Stimulated activated CD8-positive, alpha-beta memory T cell treated with anti-CD3 and anti-CD28 coated beads, Interleukin-7, amount 100 ng/mL, for 48 hours (primary cell): ENCODE data around the gene POC1B.

Experiments
- DNase-seq, 2 donors: peaks; one replicate each; pipeline ENCODE4 v3.0.0-alpha.2; 2020; ENCODE audit warnings: low read depth in 1 of 2; ENCODE audit errors: extremely low read depth in 1 of 2

The POC1B gene

DNA sequence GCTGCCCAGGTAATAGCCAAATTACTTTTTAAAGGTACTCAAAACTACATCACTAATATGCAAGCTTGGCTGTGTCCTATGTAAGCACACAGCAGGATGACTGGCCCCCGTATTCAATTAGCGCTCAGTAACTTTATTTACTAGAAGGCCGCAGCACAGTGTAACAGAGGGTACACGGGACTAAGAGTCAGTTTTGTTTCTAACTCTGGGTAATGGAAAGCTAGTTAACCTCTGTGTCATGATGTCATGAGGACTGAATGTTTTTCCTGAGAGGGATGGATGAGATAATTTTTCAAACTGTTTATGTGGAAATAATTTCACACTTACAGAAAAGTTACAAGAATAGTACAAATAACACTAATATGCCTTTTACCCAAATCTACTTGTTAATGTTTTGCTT, 28.4 kb downstream of the POC1B start:
- no peak for DNase-seq

GRCh38 chr12:89497005-89497404, 28.8 kb downstream of the POC1B start:
- no peak for DNase-seq

DNA sequence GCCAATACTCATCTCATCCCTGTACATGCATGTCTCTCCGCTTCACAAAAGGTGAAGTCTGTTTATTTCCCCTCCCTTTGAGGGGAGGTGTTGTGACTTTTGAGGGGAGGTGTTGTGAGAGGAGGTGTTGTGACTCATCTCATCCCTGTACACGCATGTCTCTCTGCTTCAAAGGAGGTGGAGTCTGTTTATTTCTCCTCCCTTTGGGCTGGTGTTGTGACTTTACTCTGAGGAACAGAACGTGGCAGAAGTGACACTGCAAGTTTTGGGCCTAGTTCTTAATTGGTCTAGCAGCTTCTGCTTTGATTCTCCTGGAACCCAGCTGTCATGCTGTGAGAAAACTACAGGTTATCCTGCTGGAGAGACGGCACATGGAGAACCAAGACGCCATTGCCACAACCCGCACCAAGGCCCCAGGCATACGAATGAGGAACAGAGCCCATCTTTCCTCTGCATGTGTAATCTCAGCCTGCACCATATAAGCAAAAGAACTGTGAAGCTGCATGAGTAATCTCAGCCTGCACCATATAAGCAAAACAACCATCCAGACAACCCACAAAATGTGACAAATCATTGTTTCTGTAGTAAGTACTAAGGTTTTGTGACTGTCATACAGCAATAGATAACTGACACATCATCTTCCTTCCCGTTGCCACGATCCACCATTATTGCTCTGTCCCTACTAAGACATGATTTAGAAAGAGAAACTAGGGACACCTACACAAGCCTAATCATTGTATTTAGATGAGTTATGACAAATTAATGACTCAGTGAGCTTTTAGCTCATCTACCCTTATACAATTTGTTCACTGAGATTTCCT, 31.2 kb downstream of the POC1B start:
- DNase-seq = peak in 1 of 2 donors; percentile 47

DNA sequence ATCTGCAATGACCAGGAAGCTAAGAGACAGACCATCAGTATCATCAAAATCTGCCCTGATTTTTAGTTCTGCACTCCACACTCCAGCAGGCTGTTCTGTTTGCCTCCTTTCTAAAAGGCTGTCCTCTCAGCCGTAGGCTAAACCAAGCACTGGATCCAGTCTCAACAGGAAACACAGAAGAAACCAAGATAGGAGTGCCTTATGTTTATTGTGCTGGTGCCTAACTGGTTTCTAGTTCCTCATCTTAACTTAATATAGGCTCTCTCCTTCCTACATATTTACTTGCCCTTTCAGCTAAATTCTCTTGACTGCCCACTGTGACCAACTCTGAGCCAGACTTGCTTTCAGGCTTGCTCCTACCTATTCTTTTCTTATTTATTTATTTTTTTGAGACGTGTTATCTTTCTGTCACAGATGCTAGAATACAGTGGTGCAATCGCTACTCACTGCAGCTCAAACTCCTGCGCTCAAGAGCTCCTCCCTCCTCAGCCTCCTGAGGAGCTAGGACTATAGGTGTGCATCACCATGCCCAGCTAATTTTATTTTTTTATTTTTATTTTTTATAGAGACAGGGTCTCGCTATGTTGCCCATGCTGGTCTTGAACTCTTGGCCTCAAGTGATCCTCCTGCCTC, 32.1 kb downstream of the POC1B start:
- DNase-seq = no peak

GRCh38 chr12:89492883-89493282, 33.0 kb downstream of the POC1B start:
- DNase-seq = no peak

DNA sequence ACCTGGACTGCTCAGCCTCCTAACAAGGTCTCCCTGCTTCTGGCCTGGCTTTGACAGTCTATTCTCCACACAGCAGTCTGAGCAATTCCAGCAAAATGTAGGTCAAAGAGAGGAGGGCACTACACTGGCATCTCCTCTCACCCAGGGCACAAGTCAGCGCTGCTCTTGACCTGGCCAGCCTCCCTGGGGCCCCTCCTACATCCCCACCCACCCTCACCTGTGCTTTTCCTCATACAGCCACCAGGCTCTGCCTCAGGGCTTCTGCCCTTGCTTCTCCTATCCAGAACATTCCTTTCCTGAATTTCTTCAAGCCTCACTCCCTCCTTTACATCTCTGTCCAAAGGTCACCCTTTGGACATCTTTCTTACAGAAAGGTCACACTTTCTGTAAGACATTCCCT, 34.9 kb downstream of the POC1B start:
- DNase-seq = no peak

DNA sequence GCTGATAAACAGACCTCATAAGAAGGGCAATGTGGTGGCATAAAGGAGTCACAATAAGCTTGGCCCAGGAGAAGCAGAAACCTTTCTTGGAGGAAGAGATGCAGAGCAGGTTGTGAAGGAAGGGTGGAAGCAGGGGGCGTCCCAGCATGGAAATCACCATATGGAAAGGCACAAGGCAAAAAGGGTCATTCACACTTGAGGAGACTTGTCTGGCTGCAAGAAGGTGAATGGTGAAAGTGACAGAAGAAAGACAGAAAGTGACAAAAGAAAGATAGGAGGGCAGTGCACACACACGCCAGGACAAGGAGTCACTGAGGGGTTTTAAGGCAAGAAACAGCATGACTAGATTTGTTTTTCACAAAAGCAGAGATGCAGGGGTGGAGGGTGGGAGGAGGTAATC, 39.6 kb downstream of the POC1B start:
- DNase-seq = no peak

- DNase-seq = no peak
These were observed 41.4 kb downstream of the POC1B start for GRCh38 chr12:89484470-89484869.

DNA sequence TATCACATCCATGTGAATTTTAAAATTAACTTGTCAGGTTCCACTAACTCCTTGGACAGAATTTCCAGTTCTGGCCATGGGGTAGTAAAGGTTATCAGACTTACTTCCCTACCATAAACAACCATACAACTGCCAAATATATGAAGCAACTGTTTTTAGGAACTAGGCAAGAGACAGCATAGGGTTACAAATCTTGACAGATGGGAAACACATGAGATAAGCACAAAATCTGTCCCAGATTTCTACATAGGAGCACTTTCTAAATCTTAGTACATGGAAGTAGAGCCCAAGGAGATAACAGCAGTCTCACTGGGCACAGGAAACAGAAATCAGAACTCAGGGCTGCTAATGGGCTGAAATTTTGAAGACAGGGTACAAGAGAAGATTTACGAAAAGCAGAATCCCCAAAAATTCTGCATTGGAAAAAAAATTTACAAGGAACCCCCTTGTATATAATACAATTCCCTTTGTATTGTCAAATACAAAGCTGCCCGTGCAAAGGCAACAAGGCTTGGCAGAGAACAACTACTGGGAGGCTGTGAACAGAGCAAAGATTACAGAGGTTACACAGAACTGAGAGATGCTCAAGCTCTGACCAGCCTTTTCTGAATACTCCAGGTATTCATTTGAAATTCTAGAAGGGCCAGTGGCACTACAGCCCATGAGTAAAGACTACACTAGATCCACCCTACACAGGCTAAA, 44.5 kb downstream of the POC1B start:
- no peak for DNase-seq

- DNase-seq = no peak
These were observed 45.9 kb downstream of the POC1B start for GRCh38 chr12:89479982-89480381.

- DNase-seq = no peak
These were observed 48.1 kb downstream of the POC1B start for GRCh38 chr12:89477633-89478279.

GRCh38 chr12:89476904-89477595, 48.8 kb downstream of the POC1B start:
- no peak for DNase-seq

DNA sequence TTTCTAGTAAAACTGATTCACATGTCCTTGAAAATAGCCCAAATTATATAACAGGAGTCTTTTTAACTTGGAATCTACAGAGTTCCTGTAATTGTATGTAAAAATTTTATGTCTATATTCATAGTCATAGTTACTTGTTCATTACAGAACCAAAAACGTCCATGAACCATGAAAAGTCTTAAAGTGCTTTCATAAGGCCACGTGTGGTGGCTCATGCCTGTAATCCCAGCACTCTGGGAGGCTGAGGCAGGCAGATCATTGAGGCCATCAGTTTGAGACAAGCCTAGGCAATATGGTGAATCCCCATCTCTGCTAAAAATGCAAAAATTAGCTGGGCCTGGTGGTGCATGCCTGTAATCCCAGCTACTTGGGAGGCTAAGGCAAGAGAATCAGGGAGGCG, 49.6 kb downstream of the POC1B start:
- DNase-seq = no peak

DNA sequence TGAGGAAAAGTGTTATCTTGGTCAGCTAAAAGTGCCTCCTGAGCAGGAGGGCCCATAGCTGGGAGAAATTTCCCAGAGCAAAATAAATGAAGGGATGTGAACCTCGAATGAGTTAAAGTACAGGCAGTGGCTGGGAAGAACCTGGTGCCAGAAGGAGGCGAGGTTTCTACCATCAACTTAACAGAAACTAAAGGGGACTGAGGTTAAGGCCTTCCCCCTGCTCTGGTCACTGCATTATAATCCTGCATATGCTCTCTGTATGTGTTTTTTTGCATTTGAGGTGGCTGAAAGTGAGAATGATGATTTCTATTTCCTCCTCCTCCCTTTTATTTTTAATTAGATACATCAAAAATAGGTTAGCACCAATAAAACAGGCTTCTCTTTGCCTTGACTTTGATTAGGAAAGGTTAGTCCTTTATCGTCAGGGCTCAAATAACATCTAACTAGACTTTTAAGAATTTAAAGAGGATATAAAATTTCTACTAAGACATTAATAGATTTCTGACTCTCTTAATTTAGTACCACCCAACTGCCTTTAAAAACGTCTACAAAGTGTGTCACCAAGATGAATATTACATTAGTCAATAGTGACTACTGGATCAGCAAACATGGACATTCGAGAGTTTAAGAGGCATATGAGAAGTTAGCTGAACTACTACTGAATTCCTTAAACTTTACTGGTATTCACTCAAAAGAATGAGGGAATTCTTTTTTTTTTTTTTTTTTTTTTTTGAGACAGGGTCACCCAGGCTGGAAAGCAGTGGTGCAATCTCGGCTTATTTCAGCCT, 50.5 kb downstream of the POC1B start:
- DNase-seq = no peak

- DNase-seq = no peak
These were observed 51.2 kb downstream of the POC1B start for GRCh38 chr12:89474615-89475014.

DNA sequence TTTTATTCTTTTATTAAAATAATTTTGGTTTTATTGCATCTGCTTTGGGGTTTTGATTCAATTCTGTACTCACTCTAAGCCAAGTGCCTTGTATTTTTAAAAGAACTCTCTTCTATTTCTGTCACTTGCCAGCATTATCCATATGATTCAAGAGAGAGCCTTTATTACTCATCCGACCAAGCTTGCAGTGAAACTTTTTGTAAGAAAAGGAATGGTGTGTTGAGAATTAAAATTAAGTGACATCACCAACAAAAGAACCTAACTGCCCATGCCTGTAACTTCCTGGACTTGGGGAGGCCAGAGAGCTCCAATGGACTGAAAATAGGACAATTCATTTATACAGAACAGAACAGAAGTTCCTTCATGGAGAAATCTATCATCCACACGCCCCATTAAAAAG, 53.3 kb downstream of the POC1B start:
- no peak for DNase-seq

DNA sequence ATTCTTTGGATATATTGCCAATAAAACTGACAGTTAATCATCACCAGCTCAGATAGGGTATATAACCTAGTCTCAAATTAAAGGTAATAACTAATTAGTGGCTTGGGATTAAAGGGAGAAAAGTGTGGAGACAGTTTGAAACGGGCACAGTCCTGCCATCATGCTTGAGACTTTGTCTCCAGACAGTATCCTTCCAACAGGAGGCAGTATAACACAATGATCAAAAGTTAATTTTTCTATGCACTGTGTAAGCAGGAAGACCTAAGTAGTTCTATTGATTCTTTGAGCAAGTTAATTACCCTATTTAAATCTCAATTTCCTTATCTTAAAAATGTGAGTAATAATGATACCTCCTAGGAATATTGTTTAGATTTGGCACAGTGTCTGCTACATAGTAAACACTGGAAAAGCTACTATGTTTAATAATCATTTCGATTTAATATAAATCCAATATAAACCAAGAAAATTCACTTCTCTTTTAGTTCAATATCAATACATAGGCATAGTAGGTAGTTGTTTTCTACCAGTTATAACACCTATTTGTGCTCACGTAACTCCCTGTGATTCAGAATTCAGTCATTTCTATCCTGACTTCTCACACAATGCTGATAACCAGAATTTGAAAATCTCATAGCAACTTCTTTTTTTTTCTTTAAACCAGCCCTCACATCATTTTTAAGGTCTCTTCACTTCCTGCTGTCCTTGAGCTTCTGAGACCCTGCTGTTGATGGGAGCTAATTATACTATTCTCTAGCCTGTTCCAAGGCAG, 54.9 kb downstream of the POC1B start:
- DNase-seq = no peak

GRCh38 chr12:89469361-89469760, 56.5 kb downstream of the POC1B start:
- no peak for DNase-seq

GRCh38 chr12:89468648-89469326, 57.1 kb downstream of the POC1B start:
- DNase-seq = no peak
